DOHH2 (cell line): Measurements from ENCODE around the gene RGL3.

ENCODE experiments used
- H3F3A ChIP-seq: fragments of 200-600 bp; sonication (generic), shearing (Covaris generic); 2 replicates; pipeline ENCODE4 v1.6.0; 2016; ENCODE audit warnings: antibody characterized with exemption, mild to moderate bottlenecking; ENCODE audit not compliant: control insufficient read depth, insufficient read depth
- H3K27ac ChIP-seq: fragments of 200-600 bp; sonication (generic); 2 replicates; pipeline ENCODE4 v1.5.1; 2014; ENCODE audit warnings: low read depth, mild to moderate bottlenecking, low read length, moderate library complexity
- H3K27me3 ChIP-seq: fragments of 200-600 bp; sonication (generic); 2 replicates; pipeline ENCODE4 v1.6.1; 2014; ENCODE audit warnings: mild to moderate bottlenecking, low read length, mixed read lengths; ENCODE audit not compliant: control insufficient read depth
- H3K36me3 ChIP-seq: fragments of 200-600 bp; sonication (generic); 2 replicates; pipeline ENCODE4 v1.6.1; 2014; ENCODE audit warnings: mild to moderate bottlenecking, low read length, moderate library complexity, mixed read lengths; ENCODE audit not compliant: control insufficient read depth
- H3K4me1 ChIP-seq: fragments of 200-600 bp; sonication (generic); 2 replicates; pipeline ENCODE4 v1.6.1; 2014; ENCODE audit warnings: mild to moderate bottlenecking, low read length, mixed read lengths; ENCODE audit not compliant: control insufficient read depth
- H3K4me2 ChIP-seq: fragments of 200-600 bp; sonication (generic); 2 replicates; pipeline ENCODE4 v1.6.0; 2014; ENCODE audit warnings: mild to moderate bottlenecking, low read length, moderate library complexity
- H3K4me3 ChIP-seq: fragments of 200-600 bp; sonication (generic); 2 replicates; pipeline ENCODE4 v1.5.1; 2014; ENCODE audit warnings: mild to moderate bottlenecking, low read length, mixed read lengths
- H3K79me2 ChIP-seq: fragments of 200-600 bp; sonication (generic); 2 replicates; pipeline ENCODE4 v1.6.1; 2014; ENCODE audit warnings: mild to moderate bottlenecking, low read length, mixed read lengths; ENCODE audit not compliant: control insufficient read depth
- H3K9me2 ChIP-seq: fragments of 200-600 bp; sonication (generic); replicated peaks from 2 replicates; pipeline ENCODE4 v1.6.1; 2014; ENCODE audit warnings: mild to moderate bottlenecking, low read length, mixed read lengths; ENCODE audit not compliant: control insufficient read depth
- H3K9me3 ChIP-seq: fragments of 200-600 bp; sonication (generic); 2 replicates; pipeline ENCODE4 v1.6.1; 2014; ENCODE audit warnings: antibody characterized with exemption, low read length, mixed read lengths; ENCODE audit not compliant: control insufficient read depth, insufficient read depth
- H4K20me1 ChIP-seq: fragments of 200-600 bp; sonication (generic); 2 replicates; pipeline ENCODE4 v1.6.0; 2014; ENCODE audit warnings: low read depth, mild to moderate bottlenecking, antibody characterized with exemption, low read length, moderate library complexity; ENCODE audit not compliant: control insufficient read depth, insufficient read depth
- EZH2phosphoT487 ChIP-seq: fragments of 200-600 bp; sonication (generic); IDR thresholded peaks from 2 replicates; pipeline ENCODE4 v1.6.1; 2017; ENCODE audit warnings: borderline replicate concordance, mild to moderate bottlenecking, antibody characterized with exemption, low read length, moderate library complexity, mixed read lengths
- TF ChIP-seq, protein P1 (sequence below): fragments of 200-600 bp; sonication (generic); IDR thresholded peaks from one replicate; pipeline ENCODE4 v1.5.1; 2014; ENCODE audit warnings: antibody characterized with exemption, mild to moderate bottlenecking, low read depth, low read length; ENCODE audit not compliant: poor library complexity, severe bottlenecking

The RGL3 gene

DNA sequence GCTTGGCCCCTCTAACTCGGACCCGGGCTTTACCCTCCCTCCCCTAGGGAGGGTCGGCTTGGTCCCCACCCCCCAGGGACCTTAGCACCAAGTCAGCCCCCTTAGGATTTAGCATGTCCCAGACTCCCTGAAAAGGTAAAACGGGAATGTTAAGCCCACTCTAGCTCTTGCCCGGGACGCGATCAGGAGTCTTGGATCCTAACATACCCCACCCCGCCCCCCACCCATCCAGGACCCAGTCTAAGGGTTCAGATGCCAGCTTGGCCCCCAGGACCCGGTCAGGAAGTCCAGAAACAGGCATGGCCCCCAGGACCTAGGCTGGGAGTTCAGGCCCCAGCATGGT is 35.4 kb downstream of the RGL3 start:
- Histone ChIP-seq H3K27me3 (peaks cover 6% of the 10 kb centered on the region; the same call in 1 of the 2 replicates), H3K4me1 (peaks cover 57% of the 10 kb centered on the region), H3K4me3 (peak overlapping the region; percentile 65)

DNA sequence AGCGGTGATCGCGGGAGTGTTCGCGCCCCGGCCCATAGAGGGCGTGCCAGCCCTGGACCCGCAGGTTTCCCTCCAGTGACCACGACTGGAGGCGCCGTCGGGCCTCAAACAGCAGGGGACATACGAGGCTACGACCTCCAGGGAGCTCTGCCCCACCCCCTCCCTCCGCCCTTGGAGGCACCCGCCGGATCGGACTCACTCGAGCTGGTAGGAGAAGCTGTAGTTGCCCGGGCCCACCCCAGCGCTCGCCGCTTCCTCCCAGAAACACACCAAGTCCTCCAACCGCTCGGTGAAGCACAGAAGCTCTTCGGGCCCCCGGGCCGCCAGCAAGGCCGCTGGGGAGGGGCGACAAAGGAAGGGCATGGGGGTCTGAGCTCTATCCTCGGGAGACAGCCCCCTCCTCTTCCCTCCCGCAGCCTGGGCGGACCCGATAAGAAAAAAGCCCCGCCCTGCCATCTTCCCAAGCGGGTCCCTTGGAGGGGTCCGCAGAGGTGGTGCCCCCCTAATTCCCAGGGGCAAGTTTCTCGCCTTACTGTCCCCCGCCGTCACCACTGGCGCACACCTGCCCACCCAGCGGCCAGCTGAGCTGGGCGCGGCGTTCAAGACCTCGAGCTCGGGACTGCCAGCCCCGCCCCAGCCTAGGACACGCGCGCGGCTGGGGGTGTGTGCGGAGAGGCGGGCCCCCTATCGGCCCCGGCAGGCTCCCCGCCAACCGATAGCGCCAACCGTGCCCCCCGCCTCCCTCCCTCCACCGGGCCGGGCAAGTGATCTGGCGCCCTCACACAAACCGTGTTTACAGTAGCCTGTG is 36.0 kb downstream of the RGL3 start:
- TF ChIP-seq, protein P1, sequence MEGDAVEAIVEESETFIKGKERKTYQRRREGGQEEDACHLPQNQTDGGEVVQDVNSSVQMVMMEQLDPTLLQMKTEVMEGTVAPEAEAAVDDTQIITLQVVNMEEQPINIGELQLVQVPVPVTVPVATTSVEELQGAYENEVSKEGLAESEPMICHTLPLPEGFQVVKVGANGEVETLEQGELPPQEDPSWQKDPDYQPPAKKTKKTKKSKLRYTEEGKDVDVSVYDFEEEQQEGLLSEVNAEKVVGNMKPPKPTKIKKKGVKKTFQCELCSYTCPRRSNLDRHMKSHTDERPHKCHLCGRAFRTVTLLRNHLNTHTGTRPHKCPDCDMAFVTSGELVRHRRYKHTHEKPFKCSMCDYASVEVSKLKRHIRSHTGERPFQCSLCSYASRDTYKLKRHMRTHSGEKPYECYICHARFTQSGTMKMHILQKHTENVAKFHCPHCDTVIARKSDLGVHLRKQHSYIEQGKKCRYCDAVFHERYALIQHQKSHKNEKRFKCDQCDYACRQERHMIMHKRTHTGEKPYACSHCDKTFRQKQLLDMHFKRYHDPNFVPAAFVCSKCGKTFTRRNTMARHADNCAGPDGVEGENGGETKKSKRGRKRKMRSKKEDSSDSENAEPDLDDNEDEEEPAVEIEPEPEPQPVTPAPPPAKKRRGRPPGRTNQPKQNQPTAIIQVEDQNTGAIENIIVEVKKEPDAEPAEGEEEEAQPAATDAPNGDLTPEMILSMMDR, result peak; percentile 82
- TF ChIP-seq EZH2phosphoT487, result no peak
- Histone ChIP-seq H3K36me3 (peaks cover 12% of the 10 kb centered on the region), H4K20me1 (no peaks in the 10 kb centered on the region), H3K4me3 (peak overlapping the region; percentile 65), H3K9me3 (no peaks in the 10 kb centered on the region), H3K27me3 (peaks cover 6% of the 10 kb centered on the region; the same call in 1 of the 2 replicates), H3K9me2 (no peaks in the 10 kb centered on the region), H3K27ac (no peak overlapping the region), H3K4me1 (peaks cover 62% of the 10 kb centered on the region), H3K4me2 (peak overlapping the region; percentile 70), H3F3A (0 out of 2 replicates have a peak, but pooled peaks cover 9% of the 10 kb centered on the region), H3K79me2 (peaks cover 23% of the 10 kb centered on the region)

More for the DNA sequence above, 35.4 kb downstream of the RGL3 start:
- Histone ChIP-seq H4K20me1 (no peaks in the 10 kb centered on the region), H3K79me2 (peaks cover 18% of the 10 kb centered on the region), H3K36me3 (peaks cover 6% of the 10 kb centered on the region), H3K9me2 (no peaks in the 10 kb centered on the region), H3F3A (0 out of 2 replicates have a peak, but pooled peaks cover 5% of the 10 kb centered on the region), H3K9me3 (no peaks in the 10 kb centered on the region), H3K4me2 (peak overlapping the region; percentile 70), H3K27ac (no peak overlapping the region)
- no peak for TF ChIP-seq EZH2phosphoT487

DNA sequence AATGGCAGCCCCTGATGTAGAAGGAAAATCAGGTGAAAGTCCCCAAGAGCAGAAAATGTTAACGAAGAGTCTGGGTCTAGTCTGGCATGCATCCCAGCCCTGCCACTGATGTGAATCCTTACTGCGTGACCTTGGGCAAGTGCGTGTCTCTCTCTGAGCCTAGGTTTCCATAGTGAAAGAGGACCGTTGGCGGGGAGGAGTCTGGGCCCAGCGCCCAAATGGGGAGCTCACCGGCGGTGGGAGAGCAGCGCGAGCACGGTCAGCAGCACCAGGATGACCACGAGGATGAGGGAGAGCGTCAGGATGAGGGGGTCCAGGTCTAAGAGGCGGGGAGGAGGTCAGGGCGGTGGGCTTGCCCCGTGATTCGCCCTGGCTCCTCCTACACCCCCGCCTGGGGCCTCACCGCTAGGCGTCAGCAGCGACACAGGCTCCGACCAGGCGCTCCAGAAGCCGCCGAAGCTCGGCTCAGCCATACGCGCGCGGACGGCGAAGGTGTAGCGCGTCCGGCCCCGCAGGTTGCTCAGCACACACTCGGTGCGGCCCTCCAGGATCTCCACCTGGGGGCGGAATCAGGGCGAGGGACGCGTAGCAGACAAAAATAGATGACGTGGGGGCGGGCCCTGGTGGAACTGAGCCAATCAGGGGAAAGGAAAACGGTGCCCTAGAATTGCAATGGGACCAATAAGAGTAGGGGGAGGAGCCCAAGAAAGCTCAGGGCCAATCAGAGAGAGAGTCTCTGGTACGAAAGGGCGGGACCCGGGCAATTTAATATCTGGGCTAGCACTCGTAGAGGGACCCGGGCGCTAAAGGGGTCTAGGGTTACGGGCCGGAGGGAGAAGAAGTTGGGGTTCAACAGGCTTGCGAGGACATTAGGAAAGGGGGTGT is 38.2 kb downstream of the RGL3 start:
- Histone ChIP-seq H4K20me1 (no peaks in the 10 kb centered on the region), H3K9me2 (no peaks in the 10 kb centered on the region), H3K27me3 (peaks cover 6% of the 10 kb centered on the region; the same call in 1 of the 2 replicates), H3K9me3 (no peaks in the 10 kb centered on the region), H3F3A (peaks cover 19% of the 10 kb centered on the region), H3K4me2 (peak overlapping the region; percentile 95), H3K4me3 (peak overlapping the region; percentile 96), H3K4me1 (peaks cover 69% of the 10 kb centered on the region), H3K79me2 (peaks cover 44% of the 10 kb centered on the region), H3K27ac (peak overlapping the region; percentile 89), H3K36me3 (peaks cover 29% of the 10 kb centered on the region)
- TF ChIP-seq, protein P1, result peak; percentile 91
- TF ChIP-seq EZH2phosphoT487, result no peak
